SK-N-SH treated with all-trans-retinoic acid at 6 μM for 48 hours (cell line): Measurements from ENCODE around the gene COX11.

Experiments used
- ATAC-seq: fragments of 200-7000 bp; cut with Tn5 transposase; 3 replicates; pipeline ENCODE4 v1.9.1; 2020; ENCODE audit warnings: mild to moderate bottlenecking, moderate library complexity
- ARNTL ChIP-seq: fragments of 450-650 bp; formaldehyde crosslinking; IDR thresholded peaks from 2 replicates; pipeline ENCODE4 v1.5.0; 2020; ENCODE audit warnings: low read depth, mild to moderate bottlenecking, moderate library complexity, borderline replicate concordance
- BACH2 ChIP-seq: fragments of 250-450 bp; sonication (Bioruptor Pico); IDR thresholded peaks from 2 replicates; pipeline ENCODE4 v1.9.0; 2021; ENCODE audit warnings: mild to moderate bottlenecking, borderline replicate concordance
- CSDC2 ChIP-seq: fragments of 250-450 bp; sonication (Bioruptor Pico); IDR thresholded peaks from 2 replicates; pipeline ENCODE4 v1.5.0; 2020; ENCODE audit warnings: mild to moderate bottlenecking, moderate library complexity
- CSRNP3 ChIP-seq: fragments of 250-450 bp; sonication (Bioruptor Pico); IDR thresholded peaks from 2 replicates; pipeline ENCODE4 v1.5.1; 2021; ENCODE audit warnings: mild to moderate bottlenecking, moderate library complexity
- ESRRG ChIP-seq: fragments of 250-450 bp; sonication (Bioruptor Pico); IDR thresholded peaks from 2 replicates; pipeline ENCODE4 v1.6.1; 2021; ENCODE audit warnings: mild to moderate bottlenecking
- GLIS3 ChIP-seq: fragments of 250-450 bp; sonication (Bioruptor Pico); IDR thresholded peaks from 2 replicates; pipeline ENCODE4 v1.5.0; 2020; ENCODE audit warnings: mild to moderate bottlenecking, moderate library complexity
- ISL1 ChIP-seq: fragments of 250-450 bp; sonication (Bioruptor Pico); IDR thresholded peaks from 2 replicates; pipeline ENCODE4 v2.1.2; 2022; ENCODE audit warnings: mild to moderate bottlenecking, moderate library complexity
- OSR1 ChIP-seq: fragments of 250-450 bp; sonication (Bioruptor Pico); IDR thresholded peaks from 2 replicates; pipeline ENCODE4 v1.8.0; 2022; ENCODE audit warnings: moderate library complexity, mild to moderate bottlenecking, inconsistent platforms
- PATZ1 ChIP-seq: fragments of 250-450 bp; sonication (Bioruptor Pico); IDR thresholded peaks from 2 replicates; pipeline ENCODE4 v1.8.0; 2020; ENCODE audit warnings: mild to moderate bottlenecking, moderate library complexity, borderline replicate concordance
- PPARA ChIP-seq: fragments of 250-450 bp; sonication (Bioruptor Pico); IDR thresholded peaks from 2 replicates; pipeline ENCODE4 v1.5.0; 2020; ENCODE audit warnings: mild to moderate bottlenecking, borderline replicate concordance
- RARB ChIP-seq: fragments of 250-450 bp; sonication (Bioruptor Pico); IDR thresholded peaks from 2 replicates; pipeline ENCODE4 v1.8.0; 2021; ENCODE audit warnings: mild to moderate bottlenecking, moderate library complexity
- SNAI2 ChIP-seq: fragments of 250-450 bp; sonication (Bioruptor Pico); IDR thresholded peaks from 2 replicates; pipeline ENCODE4 v1.5.0; 2020; ENCODE audit warnings: mild to moderate bottlenecking, moderate library complexity
- TCF4 ChIP-seq: fragments of 250-450 bp; sonication (Bioruptor Pico); IDR thresholded peaks from 2 replicates; pipeline ENCODE4 v1.8.0; 2021; ENCODE audit warnings: mild to moderate bottlenecking, moderate library complexity, borderline replicate concordance
- TOX ChIP-seq: fragments of 250-450 bp; sonication (Bioruptor Pico); IDR thresholded peaks from 2 replicates; pipeline ENCODE4 v1.8.0; 2021; ENCODE audit warnings: mild to moderate bottlenecking, moderate library complexity, borderline replicate concordance
- TSHZ2 ChIP-seq: fragments of 250-450 bp; sonication (Bioruptor Pico); IDR thresholded peaks from 2 replicates; pipeline ENCODE4 v1.5.0; 2020; ENCODE audit warnings: mild to moderate bottlenecking, moderate library complexity
- ZC3H10 ChIP-seq: fragments of 250-450 bp; sonication (Bioruptor Pico); IDR thresholded peaks from 2 replicates; pipeline ENCODE4 v1.5.1; 2021; ENCODE audit warnings: mild to moderate bottlenecking, moderate library complexity
- ZFP3 ChIP-seq: fragments of 250-450 bp; sonication (Bioruptor Pico); IDR thresholded peaks from 2 replicates; pipeline ENCODE4 v1.5.0; 2020; ENCODE audit warnings: mild to moderate bottlenecking, moderate library complexity
- ZFP30 ChIP-seq: fragments of 450-650 bp; formaldehyde crosslinking; IDR thresholded peaks from 2 replicates; pipeline ENCODE4 v1.5.0; 2022; ENCODE audit warnings: mild to moderate bottlenecking, moderate library complexity
- ZNF565 ChIP-seq: fragments of 450-650 bp; formaldehyde crosslinking; conservative IDR thresholded peaks from 2 replicates; pipeline ENCODE4 v1.5.0; 2020; ENCODE audit warnings: low read depth, mild to moderate bottlenecking, moderate library complexity
- ZNF8 ChIP-seq: fragments of 450-650 bp; formaldehyde crosslinking; IDR thresholded peaks from 2 replicates; pipeline ENCODE4 v1.5.0; 2020; ENCODE audit warnings: mild to moderate bottlenecking, moderate library complexity

Gene COX11

GRCh38 chr17:54991567-54991966, 23.1 kb upstream of the COX11 start:
- TF ChIP-seq SNAI2 (CRISPR knock-in tag) = no peak
- no peak for TF ChIP-seq ZC3H10
- no peak for TF ChIP-seq ZNF8
- TF ChIP-seq PPARA = no peak
- TF ChIP-seq TCF4 (CRISPR knock-in tag) = no peak
- no peak for ATAC-seq

GRCh38 chr17:54990118-54990517, 21.7 kb upstream of the COX11 start:
- no peak for ATAC-seq
- TF ChIP-seq ZNF8 (no peak), SNAI2 (CRISPR knock-in tag) (no peak), CSDC2 (CRISPR knock-in tag) (no peak)
- TF ChIP-seq, all 23 proteins: peak for 0

- no peak for TF ChIP-seq ARNTL
- TF ChIP-seq ZNF565 (CRISPR knock-in tag) = no peak
- no peak for TF ChIP-seq TOX (CRISPR knock-in tag)
- no peak for TF ChIP-seq SNAI2 (CRISPR knock-in tag)
- no peak for TF ChIP-seq ZFP3 (CRISPR knock-in tag)
- no peak for TF ChIP-seq CSRNP3 (CRISPR knock-in tag)
- no peak for TF ChIP-seq ZC3H10
- TF ChIP-seq TSHZ2 (CRISPR knock-in tag) = no peak
- TF ChIP-seq RARB = no peak
- no peak for ATAC-seq
Observed at GRCh38 chr17:54985476-54985875, 17.0 kb upstream of the COX11 start.

- TF ChIP-seq ZNF8 = no peak
- no peak for TF ChIP-seq ZNF565 (CRISPR knock-in tag)
- no peak for TF ChIP-seq RARB
- no peak for TF ChIP-seq OSR1
- no peak for TF ChIP-seq TCF4 (CRISPR knock-in tag)
- no peak for TF ChIP-seq ISL1 (CRISPR knock-in tag)
- TF ChIP-seq CSRNP3 (CRISPR knock-in tag) = no peak
- TF ChIP-seq PPARA = no peak
- no peak for TF ChIP-seq ZFP3 (CRISPR knock-in tag)
- no peak for TF ChIP-seq PATZ1 (CRISPR knock-in tag)
- TF ChIP-seq, all 23 proteins: peak for 0
- no peak; the same call in 2 of the 3 replicates for ATAC-seq
Observed at GRCh38 chr17:54983260-54983659, 14.8 kb upstream of the COX11 start.

- ATAC-seq = peak; percentile 53; the same call in 2 of the 3 replicates
- TF ChIP-seq OSR1 = no peak
- no peak for TF ChIP-seq ZNF8
- TF ChIP-seq ZFP3 (CRISPR knock-in tag) = no peak
- TF ChIP-seq BACH2 (CRISPR knock-in tag) = no peak
- no peak for TF ChIP-seq CSDC2 (CRISPR knock-in tag)
- TF ChIP-seq ZNF565 (CRISPR knock-in tag) = no peak
- no peak for TF ChIP-seq TOX (CRISPR knock-in tag)
- TF ChIP-seq GLIS3 = no peak
- TF ChIP-seq PPARA = no peak
- TF ChIP-seq TSHZ2 (CRISPR knock-in tag) = no peak
- TF ChIP-seq RARB = no peak
- TF ChIP-seq CSRNP3 (CRISPR knock-in tag) = no peak
- no peak for TF ChIP-seq ZC3H10
- no peak for TF ChIP-seq SNAI2 (CRISPR knock-in tag)
- no peak for TF ChIP-seq ESRRG (CRISPR knock-in tag)
- TF ChIP-seq ZFP30 (CRISPR knock-in tag) = no peak
Observed at GRCh38 chr17:54982399-54982798, 13.9 kb upstream of the COX11 start.
